Chondrocyte (in vitro differentiated cells): ENCODE data around the gene CCDC154. TPM values are rescaled to one million over a fixed set of nuclear protein-coding genes. Genes with fewer than 3 reads are reported as not detected.

Source experiments
- DNase-seq: peaks from one replicate; pipeline ENCODE4 v3.0.0; 2021; ENCODE audit warnings: mixed read lengths, low spot score
- H3K27ac Mint-ChIP-seq: one replicate; pipeline ENCODE4 v1.8.0; 2021; ENCODE audit warnings: mild to moderate bottlenecking, moderate library complexity, mixed read lengths; ENCODE audit not compliant: unreplicated experiment
- H3K27me3 Mint-ChIP-seq: 2 replicates; pipeline ENCODE4 v1.8.0; 2021; ENCODE audit warnings: low read depth, mixed read lengths
- H3K36me3 Mint-ChIP-seq: 2 replicates; pipeline ENCODE4 v1.8.0; 2021; ENCODE audit warnings: low read depth, mixed read lengths
- H3K4me1 Mint-ChIP-seq: 2 replicates; pipeline ENCODE4 v1.8.0; 2021; ENCODE audit warnings: low read depth, mild to moderate bottlenecking, mixed read lengths
- H3K4me3 Mint-ChIP-seq: one replicate; pipeline ENCODE4 v1.8.0; 2021; ENCODE audit warnings: mild to moderate bottlenecking, moderate library complexity, mixed read lengths; ENCODE audit not compliant: unreplicated experiment
- H3K9me3 Mint-ChIP-seq: 2 replicates; pipeline ENCODE4 v1.8.0; 2021; ENCODE audit warnings: low read depth, mixed read lengths
- CTCF ChIP-seq: fragments of 200-600 bp; sonication (generic); IDR thresholded peaks from 2 replicates; pipeline ENCODE4 v1.5.0; 2021; ENCODE audit warnings: antibody characterized with exemption, mild to moderate bottlenecking, moderate library complexity
- total RNA-seq: library from RNA; stranded (reverse); gene quantifications from 3 replicates; pipeline ENCODE4 v1.2.1, GENCODE V29; 2021

The CCDC154 gene
- total RNA-seq, 1 donor from 2014 or later: 1.3 TPM

- no peak for TF ChIP-seq CTCF
- no peaks in the 10 kb centered on the region for H3K9me3 Mint-ChIP-seq
- H3K4me1 Mint-ChIP-seq: no peaks in the 10 kb centered on the region
- no peak for DNase-seq
- peaks cover 6% of the 10 kb centered on the region for H3K36me3 Mint-ChIP-seq
- no peaks in the 10 kb centered on the region for H3K27me3 Mint-ChIP-seq
- H3K27ac Mint-ChIP-seq: no peak overlapping the region
- H3K4me3 Mint-ChIP-seq: no peak overlapping the region
Observed at GRCh38 chr16:1398351-1398750, 46.0 kb downstream of the CCDC154 start.

DNA sequence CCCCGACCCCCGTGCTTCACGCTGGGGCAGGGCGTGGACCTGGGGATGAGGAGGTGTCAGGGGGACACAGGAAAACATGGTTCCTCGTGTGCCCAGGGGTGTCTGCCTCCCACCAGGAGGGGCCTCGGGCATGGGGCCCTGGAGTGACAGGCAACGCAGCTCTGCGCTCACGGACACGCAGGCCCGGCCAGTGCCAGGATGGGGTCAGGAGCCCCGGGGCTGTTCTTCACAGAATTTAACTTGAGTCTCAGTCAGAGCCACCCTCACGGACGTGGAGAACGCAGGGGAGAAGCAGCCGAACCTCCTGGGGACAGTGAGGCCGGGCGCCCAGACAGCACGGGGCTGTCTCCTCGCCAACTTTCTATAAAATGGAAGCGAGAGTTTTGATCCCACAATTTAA is 46.6 kb downstream of the CCDC154 start:
- Mint-ChIP-seq H3K9me3 (no peaks in the 10 kb centered on the region), H3K36me3 (peaks cover 6% of the 10 kb centered on the region), H3K4me1 (no peaks in the 10 kb centered on the region), H3K27me3 (no peaks in the 10 kb centered on the region), H3K27ac (no peak overlapping the region), H3K4me3 (no peak overlapping the region)
- no peak for DNase-seq
- TF ChIP-seq CTCF: no peak

GRCh38 chr16:1395444-1396031 is 48.8 kb downstream of the CCDC154 start:
- no peak for TF ChIP-seq CTCF
- peaks cover 4% of the 10 kb centered on the region for H3K36me3 Mint-ChIP-seq
- H3K27me3 Mint-ChIP-seq: no peaks in the 10 kb centered on the region
- no peak overlapping the region for H3K4me3 Mint-ChIP-seq
- no peaks in the 10 kb centered on the region for H3K4me1 Mint-ChIP-seq
- no peak for DNase-seq
- no peak overlapping the region for H3K27ac Mint-ChIP-seq
- H3K9me3 Mint-ChIP-seq: no peaks in the 10 kb centered on the region

GRCh38 chr16:1394367-1394951 is 49.9 kb downstream of the CCDC154 start:
- no peak for TF ChIP-seq CTCF
- Mint-ChIP-seq H3K4me1 (no peaks in the 10 kb centered on the region), H3K4me3 (no peak overlapping the region), H3K36me3 (peaks cover 7% of the 10 kb centered on the region), H3K9me3 (no peaks in the 10 kb centered on the region), H3K27me3 (no peaks in the 10 kb centered on the region), H3K27ac (no peak overlapping the region)
- DNase-seq: no peak

DNA sequence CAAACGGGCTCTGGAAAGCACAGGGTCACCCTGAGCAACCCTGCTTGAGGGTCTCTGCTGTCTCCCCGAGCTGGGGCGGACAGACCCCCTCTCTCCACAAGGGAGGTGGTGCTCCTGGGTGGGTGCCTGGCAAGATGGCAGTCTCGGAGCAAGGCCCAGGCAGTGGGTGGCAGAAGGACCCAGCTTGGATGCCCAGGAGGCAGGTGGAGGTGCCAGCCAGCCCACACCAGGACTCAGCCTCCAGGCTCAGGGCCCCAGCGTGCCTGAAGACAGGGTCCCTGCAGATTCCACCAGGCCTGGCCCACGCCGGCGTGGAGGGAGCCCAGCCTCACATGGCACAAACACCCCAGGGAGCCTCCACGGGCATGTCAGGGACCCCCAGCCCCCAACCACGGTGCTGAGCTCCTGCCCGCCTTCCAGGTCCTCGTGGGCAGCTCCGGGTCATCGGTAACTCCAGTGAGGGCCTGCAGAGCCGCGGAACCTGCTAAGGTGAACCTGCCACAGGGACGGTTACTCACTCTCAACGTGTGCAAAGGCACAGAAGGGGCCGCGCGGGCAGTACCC is 50.7 kb downstream of the CCDC154 start:
- Mint-ChIP-seq H3K9me3 (no peaks in the 10 kb centered on the region), H3K4me3 (no peak overlapping the region)
- DNase-seq: no peak

More for the DNA sequence above, 50.7 kb downstream of the CCDC154 start:
- TF ChIP-seq CTCF: no peak
- no peaks in the 10 kb centered on the region for H3K4me1 Mint-ChIP-seq
- H3K36me3 Mint-ChIP-seq: peaks cover 7% of the 10 kb centered on the region
- no peaks in the 10 kb centered on the region for H3K27me3 Mint-ChIP-seq
- H3K27ac Mint-ChIP-seq: no peak overlapping the region
